Sigmoid colon (tissue), 4 donors: ENCODE results near the gene MIA2.

ENCODE experiments used
- CTCF ChIP-seq, 4 experiments: fragments of 450-650 bp in 3 of 4; fragments of 200-600 bp in 1 of 4; IDR thresholded peaks; one replicate each; pipeline ENCODE4 v1.5.1; 2016 to 2019; ENCODE audit warnings: antibody characterized with exemption in 4 of 4, mild to moderate bottlenecking in 3 of 4, moderate library complexity in 2 of 4
- POLR2A ChIP-seq, 2 donors: fragments of 450-650 bp; IDR thresholded peaks; one replicate each; pipeline ENCODE4 v1.6.1; 2016; ENCODE audit warnings: antibody characterized with exemption in 2 of 2, mild to moderate bottlenecking in 2 of 2, moderate library complexity in 2 of 2
- POLR2AphosphoS5 ChIP-seq, 4 donors: sonication (generic); formaldehyde crosslinking; IDR thresholded peaks; one replicate each; pipeline ENCODE4 v1.6.1; 2017; ENCODE audit warnings: antibody characterized with exemption in 4 of 4

GRCh38 chr14:39289523-39289922 is 55.8 kb downstream of the MIA2 start:
- TF ChIP-seq POLR2A (IDR thresholded peaks at IDR 0.05) (no peak), POLR2AphosphoS5 (IDR thresholded peaks at IDR 0.05) (no peak), CTCF (IDR thresholded peaks at IDR 0.05) (no peak)
